Measurements from ENCODE around the gene ARHGDIA. TPM values are rescaled to one million over a fixed set of nuclear protein-coding genes. Genes with fewer than 3 reads are reported as not detected.

ARHGDIA gene
- total and polyA plus RNA-seq, 2 of the 8 experiments (the other 6 are each of a cell fraction or from before 2014, with no cell fraction given): 62.4 to 217 TPM

DNA sequence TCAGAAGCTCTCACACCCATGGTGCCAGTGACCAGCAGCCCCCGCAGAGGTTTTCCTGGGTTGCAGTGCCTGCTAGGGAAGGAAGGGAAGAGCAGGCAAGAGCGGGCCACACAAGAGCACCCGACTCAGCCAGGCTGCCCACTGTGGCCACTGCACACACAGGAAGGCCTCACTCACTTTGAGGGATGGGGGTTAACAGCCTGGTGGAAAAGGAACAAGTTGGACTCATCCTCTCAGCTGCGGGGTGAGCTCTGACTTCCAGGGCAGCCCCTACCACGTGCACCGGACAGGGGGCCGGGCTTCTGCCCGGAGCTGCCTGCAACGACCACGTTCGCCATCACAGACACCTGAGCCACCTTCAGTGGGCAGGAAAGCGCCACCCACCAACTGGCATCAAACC lies 18.9 kb downstream of the ARHGDIA start (continued):
- TF ChIP-seq, protein P1, sequence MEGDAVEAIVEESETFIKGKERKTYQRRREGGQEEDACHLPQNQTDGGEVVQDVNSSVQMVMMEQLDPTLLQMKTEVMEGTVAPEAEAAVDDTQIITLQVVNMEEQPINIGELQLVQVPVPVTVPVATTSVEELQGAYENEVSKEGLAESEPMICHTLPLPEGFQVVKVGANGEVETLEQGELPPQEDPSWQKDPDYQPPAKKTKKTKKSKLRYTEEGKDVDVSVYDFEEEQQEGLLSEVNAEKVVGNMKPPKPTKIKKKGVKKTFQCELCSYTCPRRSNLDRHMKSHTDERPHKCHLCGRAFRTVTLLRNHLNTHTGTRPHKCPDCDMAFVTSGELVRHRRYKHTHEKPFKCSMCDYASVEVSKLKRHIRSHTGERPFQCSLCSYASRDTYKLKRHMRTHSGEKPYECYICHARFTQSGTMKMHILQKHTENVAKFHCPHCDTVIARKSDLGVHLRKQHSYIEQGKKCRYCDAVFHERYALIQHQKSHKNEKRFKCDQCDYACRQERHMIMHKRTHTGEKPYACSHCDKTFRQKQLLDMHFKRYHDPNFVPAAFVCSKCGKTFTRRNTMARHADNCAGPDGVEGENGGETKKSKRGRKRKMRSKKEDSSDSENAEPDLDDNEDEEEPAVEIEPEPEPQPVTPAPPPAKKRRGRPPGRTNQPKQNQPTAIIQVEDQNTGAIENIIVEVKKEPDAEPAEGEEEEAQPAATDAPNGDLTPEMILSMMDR (IDR thresholded peaks at IDR 0.05; ENCODE audit: control extremely low read depth in 1 of 3, insufficient read depth in 1 of 3, low read depth in 1 of 3, low read length in 3 of 3): no peak
- TF ChIP-seq EP300 (IDR thresholded peaks at IDR 0.05; ENCODE audit: borderline replicate concordance in 1 of 2, low read depth in 2 of 2, low read length in 2 of 2) (no peak), TAF7 (optimal IDR thresholded peaks at IDR 0.05; ENCODE audit: borderline replicate concordance, low read depth, low read length) (no peak)
